Measurements from ENCODE around the gene KCND2.

The KCND2 gene

DNA sequence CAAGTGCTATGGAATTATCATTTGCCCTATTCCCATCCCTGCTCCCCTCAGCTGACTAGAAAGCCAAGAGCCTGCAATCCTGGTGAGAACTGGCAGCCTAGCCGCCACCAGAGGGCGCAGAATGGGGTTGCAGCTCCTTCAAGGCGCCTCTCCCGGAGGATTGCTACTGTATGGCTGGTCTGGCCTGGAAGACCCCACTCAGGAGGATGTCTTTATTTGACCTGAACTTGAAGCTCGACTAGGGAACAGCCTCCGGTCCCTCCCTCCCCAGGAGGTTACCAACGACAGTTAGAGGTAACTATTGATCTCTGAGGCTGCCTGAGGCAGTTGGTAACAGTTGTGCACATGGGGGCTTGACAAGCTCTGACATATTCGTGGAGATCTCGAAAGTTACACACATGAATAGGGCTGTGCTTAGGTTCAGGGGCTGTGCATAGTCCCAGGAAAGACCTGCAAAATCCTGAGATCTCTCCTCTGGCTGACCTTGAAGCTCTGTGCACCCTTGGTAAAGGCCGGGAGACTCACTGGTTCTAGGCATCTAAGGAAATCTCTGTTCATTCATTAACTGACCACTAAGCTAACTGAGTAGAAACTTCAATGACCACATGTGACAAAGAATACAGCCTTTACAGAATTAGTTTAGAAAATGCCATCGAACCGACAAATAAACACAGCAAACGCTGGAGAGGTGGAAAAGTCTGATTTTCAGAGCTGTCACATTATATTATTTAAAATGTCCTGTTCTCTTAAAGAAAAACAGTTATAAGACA is 519.3 kb downstream of the KCND2 start:
- peak; percentile 33 for DNase-seq (ENCODE audit: insufficient read length, low spot score)
- peak; percentile 85 for FAIRE-seq

DNA sequence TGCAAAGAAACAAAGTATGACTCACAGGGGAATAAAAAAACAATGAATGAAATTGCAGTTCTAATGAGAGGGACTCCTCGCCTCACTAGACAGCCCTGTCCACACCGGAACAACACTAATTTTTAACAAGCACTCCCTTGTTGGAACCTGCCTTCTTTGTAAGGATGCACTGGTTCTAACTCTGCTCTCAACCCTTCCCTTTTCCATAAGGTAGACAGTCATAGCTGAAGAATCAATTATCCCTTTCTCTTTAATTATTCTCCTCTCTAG is 519.8 kb downstream of the KCND2 start:
- TF ChIP-seq POLR2A (IDR thresholded peaks at IDR 0.05; ENCODE audit: low read depth, low read length): no peak
- DNase-seq (ENCODE audit: insufficient read length, low spot score) (no peak), FAIRE-seq (no peak)

More for the DNA sequence above, 519.3 kb downstream of the KCND2 start:
- no peak for TF ChIP-seq POLR2A (IDR thresholded peaks at IDR 0.05; ENCODE audit: low read depth, low read length)

DNA sequence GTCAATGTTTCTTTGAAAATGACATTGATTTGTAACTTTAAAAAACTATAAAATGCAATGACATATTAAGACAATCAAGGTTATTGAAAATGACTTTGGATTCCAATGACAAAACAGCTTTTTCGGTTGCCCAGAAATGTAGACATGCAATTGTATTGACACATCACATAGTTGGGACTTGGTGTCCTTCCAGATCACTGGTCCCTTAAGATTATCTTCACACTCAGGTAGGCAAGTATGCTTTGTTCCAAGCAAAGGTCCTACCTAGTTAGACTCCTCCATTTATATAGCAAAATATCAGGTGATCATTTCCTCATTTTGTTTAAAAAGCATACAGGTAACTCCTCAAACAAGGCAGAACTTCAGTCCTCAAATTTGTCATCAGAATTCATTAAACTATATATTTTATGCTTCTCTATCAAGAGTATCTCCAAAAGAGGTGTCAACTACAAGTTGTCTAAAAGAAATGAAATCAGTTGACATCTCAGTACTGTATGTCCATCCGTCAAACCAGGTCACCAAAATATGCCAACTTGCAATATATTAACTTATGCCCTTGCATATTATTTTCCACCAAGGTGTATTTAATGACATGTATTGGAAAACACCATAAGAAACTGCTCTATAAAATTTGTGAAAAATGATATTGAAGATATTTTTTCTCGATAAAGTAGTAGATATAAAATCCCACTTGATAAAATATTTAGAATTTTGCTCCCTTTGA is 520.4 kb downstream of the KCND2 start:
- FAIRE-seq: no peak
- no peak for DNase-seq (ENCODE audit: insufficient read length, low spot score)
- no peak for TF ChIP-seq POLR2A (IDR thresholded peaks at IDR 0.05; ENCODE audit: low read depth, low read length)

DNA sequence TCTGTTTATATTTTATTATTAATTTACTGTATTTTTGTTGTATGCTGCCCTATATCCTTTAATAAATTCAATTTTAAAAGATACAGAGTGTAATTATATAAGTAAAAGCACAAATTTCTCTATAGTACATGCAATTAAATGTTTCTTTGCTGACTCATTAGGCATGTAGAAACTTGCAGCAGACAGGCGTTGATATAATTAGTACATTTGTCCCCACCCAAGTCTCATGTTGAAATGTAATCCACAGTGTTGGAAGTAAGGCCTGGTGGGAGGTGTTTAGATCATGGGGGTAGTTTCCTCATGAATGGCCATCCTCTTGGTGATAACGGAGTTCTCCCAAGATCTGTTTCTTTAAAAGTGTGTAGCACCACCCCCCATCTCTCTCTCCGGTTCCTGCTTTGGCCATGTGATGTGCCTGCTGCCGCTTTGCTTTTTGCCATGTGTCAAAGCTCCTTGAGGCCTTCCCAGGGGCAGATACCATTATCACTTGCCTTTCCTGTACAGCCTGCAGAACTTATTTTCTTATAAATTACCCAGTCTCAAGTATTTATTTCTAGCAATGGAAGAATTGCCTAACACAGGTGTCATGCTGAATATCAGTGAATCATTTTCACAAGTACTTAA is 521.2 kb downstream of the KCND2 start:
- TF ChIP-seq POLR2A (IDR thresholded peaks at IDR 0.05; ENCODE audit: low read depth, low read length): no peak
- no peak for FAIRE-seq
- DNase-seq (ENCODE audit: insufficient read length, low spot score): no peak

DNA sequence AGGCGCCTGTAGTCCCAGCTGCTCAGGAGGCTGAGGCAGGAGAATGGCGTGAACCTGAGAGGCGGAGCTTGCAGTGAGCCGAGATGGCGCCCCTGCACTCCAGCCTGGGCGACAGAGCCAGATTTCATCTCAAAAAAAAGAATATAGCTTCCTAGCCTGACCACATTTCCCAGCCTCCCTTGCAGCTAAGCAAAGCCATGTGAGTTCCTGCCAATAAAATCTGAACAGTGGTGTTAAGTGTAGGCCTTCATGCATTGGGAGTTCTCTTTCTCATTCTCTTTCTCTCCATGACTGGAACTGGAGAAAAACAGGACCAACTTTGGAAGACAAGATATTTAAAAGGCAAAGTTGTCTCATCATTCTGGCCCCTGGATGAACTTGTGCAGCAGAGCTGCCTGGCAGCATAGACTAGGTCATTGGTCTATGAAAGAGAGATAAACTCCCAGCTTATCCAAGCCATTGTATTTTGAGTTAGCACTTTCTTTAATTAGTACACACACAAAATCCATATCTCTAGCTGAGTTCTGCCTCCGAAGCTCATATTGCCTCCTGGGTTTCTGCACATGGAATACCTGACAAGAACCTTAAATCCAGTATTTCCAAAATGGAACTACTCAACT is 524.2 kb downstream of the KCND2 start:
- FAIRE-seq: no peak

DNA sequence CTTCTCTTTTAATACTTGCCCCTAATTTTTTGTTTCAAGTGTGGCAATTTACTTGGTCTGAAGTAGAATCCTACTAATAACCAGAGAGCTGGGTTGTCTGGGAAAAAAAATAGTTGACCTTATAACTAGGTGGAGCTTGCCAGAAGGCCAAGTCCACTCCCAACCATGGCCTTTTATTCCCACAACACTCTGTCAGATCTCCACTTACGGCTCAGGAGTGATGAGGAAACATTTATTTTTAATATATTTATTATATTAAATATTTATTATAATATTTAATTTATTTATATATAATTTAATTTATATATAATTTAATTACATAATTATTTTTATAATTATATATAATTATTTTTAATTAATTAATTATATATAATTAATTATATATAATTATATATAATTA is 526.2 kb downstream of the KCND2 start:
- no peak for TF ChIP-seq POLR2A (IDR thresholded peaks at IDR 0.05; ENCODE audit: low read depth, low read length)
- no peak for FAIRE-seq
- DNase-seq (ENCODE audit: insufficient read length, low spot score): no peak

More for the DNA sequence above, 524.2 kb downstream of the KCND2 start:
- DNase-seq (ENCODE audit: insufficient read length, low spot score): no peak
- TF ChIP-seq POLR2A (IDR thresholded peaks at IDR 0.05; ENCODE audit: low read depth, low read length): no peak

Data from H54 (cell line).